Esophagus muscularis mucosa (tissue), 3 donors: ENCODE results near the gene LRRN2.

Source experiments
- POLR2A ChIP-seq: fragments of 450-650 bp; IDR thresholded peaks from one replicate; pipeline ENCODE4 v1.6.1; 2017; ENCODE audit warnings: antibody characterized with exemption, moderate library complexity, mild to moderate bottlenecking, low read depth
- TF ChIP-seq, protein P1 (sequence below), 3 experiments: fragments of 200-600 bp in 2 of 3; fragments of 450-650 bp in 1 of 3; sonication (generic) in 2 of 3; IDR thresholded peaks; one replicate each; pipeline ENCODE4 v1.5.1; 2017 to 2019; ENCODE audit warnings: antibody characterized with exemption in 3 of 3, mild to moderate bottlenecking in 2 of 3, moderate library complexity in 1 of 3

DNA sequence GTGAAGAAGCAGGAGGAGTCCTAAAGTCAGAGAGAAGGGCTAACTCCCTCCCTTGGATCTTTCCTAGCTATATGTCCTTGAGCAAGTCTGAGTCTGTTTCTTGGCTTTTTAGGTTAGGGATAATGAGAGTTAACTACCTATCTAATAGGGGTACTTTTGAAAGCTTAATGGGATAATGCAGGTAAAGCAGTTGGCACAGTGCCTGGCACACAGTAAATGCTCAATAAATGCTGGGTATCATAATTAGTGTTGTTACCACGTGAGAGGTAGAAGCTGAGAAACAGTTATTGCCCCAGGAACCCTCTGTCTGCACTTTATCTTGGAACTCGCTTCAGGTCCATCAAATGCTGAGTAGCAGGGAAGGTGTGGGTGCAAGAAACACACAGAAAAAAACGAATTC, 5.5 kb downstream of the LRRN2 start:
- TF ChIP-seq, protein P1, sequence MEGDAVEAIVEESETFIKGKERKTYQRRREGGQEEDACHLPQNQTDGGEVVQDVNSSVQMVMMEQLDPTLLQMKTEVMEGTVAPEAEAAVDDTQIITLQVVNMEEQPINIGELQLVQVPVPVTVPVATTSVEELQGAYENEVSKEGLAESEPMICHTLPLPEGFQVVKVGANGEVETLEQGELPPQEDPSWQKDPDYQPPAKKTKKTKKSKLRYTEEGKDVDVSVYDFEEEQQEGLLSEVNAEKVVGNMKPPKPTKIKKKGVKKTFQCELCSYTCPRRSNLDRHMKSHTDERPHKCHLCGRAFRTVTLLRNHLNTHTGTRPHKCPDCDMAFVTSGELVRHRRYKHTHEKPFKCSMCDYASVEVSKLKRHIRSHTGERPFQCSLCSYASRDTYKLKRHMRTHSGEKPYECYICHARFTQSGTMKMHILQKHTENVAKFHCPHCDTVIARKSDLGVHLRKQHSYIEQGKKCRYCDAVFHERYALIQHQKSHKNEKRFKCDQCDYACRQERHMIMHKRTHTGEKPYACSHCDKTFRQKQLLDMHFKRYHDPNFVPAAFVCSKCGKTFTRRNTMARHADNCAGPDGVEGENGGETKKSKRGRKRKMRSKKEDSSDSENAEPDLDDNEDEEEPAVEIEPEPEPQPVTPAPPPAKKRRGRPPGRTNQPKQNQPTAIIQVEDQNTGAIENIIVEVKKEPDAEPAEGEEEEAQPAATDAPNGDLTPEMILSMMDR (IDR thresholded peaks at IDR 0.05) = no peak
- no peak for TF ChIP-seq POLR2A
